B cell (primary cell): ENCODE measurements around the gene IGF1R. TPM values are rescaled to one million over a fixed set of nuclear protein-coding genes. Genes with fewer than 3 reads are reported as not detected.

Experiments
- ATAC-seq: fragments of 200-7000 bp; cut with Tn5 transposase; one replicate; pipeline ENCODE4 v1.10.0; 2021; ENCODE audit warnings: low read depth, mild to moderate bottlenecking, moderate number of reproducible peaks, moderate library complexity
- CTCF ChIA-PET: fragments of 350-600 bp; sonication (Branson Sonifier 250); formaldehyde crosslinking; loops from one replicate; lab custom pipeline; 2021; ENCODE audit warnings: antibody characterized with exemption, inconsistent platforms; lab: Charles Lee
- POLR2A ChIA-PET: fragments of 350-600 bp; sonication (Branson Sonifier 250); formaldehyde crosslinking; loops from one replicate; lab custom pipeline; 2021; ENCODE audit warnings: antibody characterized with exemption; lab: Charles Lee
- DNase-seq: peaks from one replicate; pipeline ENCODE4 v3.0.0; 2013
- H2AFZ ChIP-seq: 2 replicates; pipeline ENCODE4 v1.6.1; 2012; ENCODE audit warnings: mild to moderate bottlenecking, low read depth, low read length; ENCODE audit not compliant: insufficient read depth, poor library complexity, severe bottlenecking
- H3K27ac ChIP-seq, 2 donors: 1 replicate in 1 of 2; 2 replicates in 1 of 2; pipeline ENCODE4 v1.5.1; 2012 to 2013; ENCODE audit warnings: low read length in 2 of 2, mild to moderate bottlenecking in 2 of 2, moderate library complexity in 1 of 2
- H3K27me3 ChIP-seq, 4 experiments: fragments of 200-600 bp in 1 of 4; sonication (generic) in 1 of 4; replicated peaks in 1 of 4; 1 replicate in 2 of 4; 2 replicates in 2 of 4; pipeline versions ENCODE4 v1.6.1 to v1.7.0; 2013 to 2016; ENCODE audit warnings: low read length in 3 of 4, mild to moderate bottlenecking in 2 of 4, mixed read lengths in 1 of 4, moderate library complexity in 1 of 4; ENCODE audit not compliant: insufficient read depth in 4 of 4, control insufficient read depth in 3 of 4; ENCODE audit errors: control extremely low read depth in 1 of 4
- H3K36me3 ChIP-seq, 2 experiments: replicated peaks in 1 of 2; 1 replicate in 1 of 2; 2 replicates in 1 of 2; pipeline versions ENCODE4 v1.6.1 to v1.7.1; 2013; ENCODE audit warnings: low read length in 1 of 2; ENCODE audit not compliant: insufficient read depth in 2 of 2, control insufficient read depth in 1 of 2; ENCODE audit errors: control extremely low read depth in 1 of 2, extremely low read depth in 1 of 2
- H3K4me1 ChIP-seq, 2 donors: fragments of 200-600 bp in 1 of 2; sonication (generic) in 1 of 2; 1 replicate in 1 of 2; 2 replicates in 1 of 2; pipeline versions ENCODE4 v1.5.1 to v1.6.1; 2013 to 2017; ENCODE audit warnings: low read length in 2 of 2; ENCODE audit not compliant: control insufficient read depth in 2 of 2, insufficient read depth in 2 of 2
- H3K4me2 ChIP-seq: replicated peaks from 2 replicates; pipeline ENCODE3; 2012; ENCODE audit warnings: mild to moderate bottlenecking, low read depth, low read length; ENCODE audit not compliant: poor library complexity, severe bottlenecking
- H3K4me3 ChIP-seq, 5 experiments: fragments of 200-600 bp in 1 of 5; sonication (generic) in 1 of 5; 1 replicate in 3 of 5; 2 replicates in 2 of 5; pipeline versions ENCODE4 v1.5.1 to v1.7.0; 2011 to 2016; ENCODE audit warnings: low read length in 4 of 5, mild to moderate bottlenecking in 4 of 5, low read depth in 2 of 5, control low read depth in 1 of 5, moderate library complexity in 1 of 5; ENCODE audit not compliant: insufficient read depth in 1 of 5; ENCODE audit errors: control extremely low read depth in 1 of 5, extremely low read depth in 1 of 5
- H3K79me2 ChIP-seq: fragments of 200-600 bp; sonication (generic); one replicate; pipeline ENCODE4 v1.6.0; 2016; ENCODE audit warnings: low read length; ENCODE audit not compliant: control insufficient read depth, insufficient read depth
- H3K9ac ChIP-seq: fragments of 200-600 bp; sonication (generic); 2 replicates; pipeline ENCODE4 v1.6.1; 2017; ENCODE audit warnings: mild to moderate bottlenecking, low read length, moderate library complexity
- H3K9me3 ChIP-seq, 3 donors: one replicate each; pipeline versions ENCODE4 v1.6.1 to v1.7.1; 2013; ENCODE audit warnings: low read length in 2 of 3; ENCODE audit not compliant: control insufficient read depth in 2 of 3, insufficient read depth in 1 of 3; ENCODE audit errors: control extremely low read depth in 1 of 3
- H4K20me1 ChIP-seq: 2 replicates; pipeline ENCODE4 v1.6.0; 2012; ENCODE audit warnings: mild to moderate bottlenecking, low read length; ENCODE audit not compliant: insufficient read depth, control insufficient read depth, poor library complexity, severe bottlenecking
- H3K27ac Mint-ChIP-seq: one replicate; pipeline ENCODE4 v1.8.0; 2021; ENCODE audit warnings: mixed read lengths
- H3K27me3 Mint-ChIP-seq: one replicate; pipeline ENCODE4 v1.8.0; 2021; ENCODE audit warnings: mixed read lengths
- H3K4me1 Mint-ChIP-seq: one replicate; pipeline ENCODE4 v1.8.0; 2021; ENCODE audit warnings: mixed read lengths
- H3K4me3 Mint-ChIP-seq: one replicate; pipeline ENCODE4 v1.8.0; 2021; ENCODE audit warnings: mixed read lengths
- H3K9me3 Mint-ChIP-seq: one replicate; pipeline ENCODE4 v1.8.0; 2022; ENCODE audit warnings: mixed read lengths; ENCODE audit not compliant: insufficient read depth
- EZH2 ChIP-seq: IDR thresholded peaks from 2 replicates; pipeline ENCODE4 v1.6.1; 2012; ENCODE audit warnings: borderline replicate concordance, low read depth, mild to moderate bottlenecking, moderate library complexity, low read length; ENCODE audit not compliant: insufficient read depth, poor library complexity, severe bottlenecking
- WGBS: methylation state at CpG from one replicate; pipeline ENCODE4 v1.1.5; 2013; ENCODE audit warnings: missing lambda C conversion rate; ENCODE audit not compliant: insufficient coverage; 5-methylcytosine and 5-hydroxymethylcytosine counted together
- intact Hi-C: fragments of 100-400 bp; cut with micrococcal nuclease; formaldehyde crosslinking; loops from one replicate; pipeline ENCODE4 v1.10.0; 2022
- polyA plus RNA-seq: library from polyadenylated mRNA; depleted of rRNA; stranded (reverse); fragments of >200 nt; gene quantifications from 2 replicates; pipeline ENCODE4 v1.2.3, GENCODE V29; 2012
- total RNA-seq, 2 donors: library from RNA; stranded (reverse); fragments of 120-200 nt in 1 of 2; gene quantifications; 1 replicate in 1 of 2; 2 replicates in 1 of 2; pipeline versions ENCODE4 v1.2.3 to v1.2.4, GENCODE V29; 2013 to 2022
- TF ChIP-seq, protein P1 (sequence below): fragments of 200-600 bp; IDR thresholded peaks from one replicate; pipeline ENCODE4 v1.8.0; 2022; ENCODE audit warnings: antibody characterized with exemption, mild to moderate bottlenecking

IGF1R gene
- total and polyA plus RNA-seq, 2 donors (not counting 1 experiment from before 2014, with no cell fraction given) = 5.4 to 23.1 TPM

- no peak overlapping the region for H3K27ac Mint-ChIP-seq
- H3K79me2 ChIP-seq = no peaks in the 10 kb centered on the region
- intact Hi-C loops = loop anchor here (1.0 to 5.0 kb wide), 6 partner anchors 102 to 433 kb away; no protein-coding TSS in a partner anchor
These were observed 131.2 kb downstream of the IGF1R start for GRCh38 chr15:98779463-98780071.

DNA sequence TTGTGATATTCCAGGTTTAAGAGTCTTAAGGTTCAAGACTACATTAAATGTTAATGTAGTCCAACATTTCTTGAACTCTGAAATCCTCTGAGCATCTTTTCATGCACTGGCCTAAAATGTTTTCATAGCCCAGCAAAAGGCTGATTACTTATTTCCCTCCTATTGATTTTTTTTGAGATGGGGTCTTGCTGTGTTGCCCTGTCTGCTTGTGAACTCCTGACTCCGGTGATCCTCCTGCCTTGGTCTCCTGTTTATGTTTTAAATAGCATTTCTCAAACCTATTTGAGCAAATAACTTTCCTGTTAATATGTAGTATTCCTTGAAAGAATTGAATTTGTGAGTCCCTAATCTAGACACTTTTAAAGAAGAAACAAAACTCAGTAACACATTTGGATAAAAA lies 133.5 kb downstream of the IGF1R start:
- CTCF ChIA-PET = interaction anchor here (0.5 to 3.8 kb wide), 4 partner anchors 100 to 973 kb away, joined by 3 to 70 read pairs (median 5); no protein-coding TSS in a partner anchor
- H3K79me2 ChIP-seq = peaks cover 2% of the 10 kb centered on the region
- TF ChIP-seq, protein P1, sequence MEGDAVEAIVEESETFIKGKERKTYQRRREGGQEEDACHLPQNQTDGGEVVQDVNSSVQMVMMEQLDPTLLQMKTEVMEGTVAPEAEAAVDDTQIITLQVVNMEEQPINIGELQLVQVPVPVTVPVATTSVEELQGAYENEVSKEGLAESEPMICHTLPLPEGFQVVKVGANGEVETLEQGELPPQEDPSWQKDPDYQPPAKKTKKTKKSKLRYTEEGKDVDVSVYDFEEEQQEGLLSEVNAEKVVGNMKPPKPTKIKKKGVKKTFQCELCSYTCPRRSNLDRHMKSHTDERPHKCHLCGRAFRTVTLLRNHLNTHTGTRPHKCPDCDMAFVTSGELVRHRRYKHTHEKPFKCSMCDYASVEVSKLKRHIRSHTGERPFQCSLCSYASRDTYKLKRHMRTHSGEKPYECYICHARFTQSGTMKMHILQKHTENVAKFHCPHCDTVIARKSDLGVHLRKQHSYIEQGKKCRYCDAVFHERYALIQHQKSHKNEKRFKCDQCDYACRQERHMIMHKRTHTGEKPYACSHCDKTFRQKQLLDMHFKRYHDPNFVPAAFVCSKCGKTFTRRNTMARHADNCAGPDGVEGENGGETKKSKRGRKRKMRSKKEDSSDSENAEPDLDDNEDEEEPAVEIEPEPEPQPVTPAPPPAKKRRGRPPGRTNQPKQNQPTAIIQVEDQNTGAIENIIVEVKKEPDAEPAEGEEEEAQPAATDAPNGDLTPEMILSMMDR = no peak
- no peak for TF ChIP-seq EZH2

More at GRCh38 chr15:98779463-98780071, 131.2 kb downstream of the IGF1R start:
- Mint-ChIP-seq H3K9me3 (no peaks in the 10 kb centered on the region), H3K4me3 (peak overlapping the region; percentile 24), H3K4me1 (peaks cover 19% of the 10 kb centered on the region), H3K27me3 (peaks cover 22% of the 10 kb centered on the region)
- H4K20me1 ChIP-seq = no peaks in the 10 kb centered on the region
- H3K4me3 ChIP-seq = no peak overlapping the region
- H2AFZ ChIP-seq = peak overlapping the region; percentile 52
- no peaks in the 10 kb centered on the region for H3K36me3 ChIP-seq
- H3K27me3 ChIP-seq = no peaks in the 10 kb centered on the region
- H3K9ac ChIP-seq = no peak overlapping the region
- H3K4me1 ChIP-seq = peaks cover 15 to 30% of the 10 kb centered on the region in 2 donors
- ChIA-PET POLR2A (no interaction called here), CTCF (interaction anchor here (0.6 to 4.2 kb wide), 24 partner anchors 9 to 977 kb away, joined by 3 to 70 read pairs (median 4); no protein-coding TSS in a partner anchor)
- ATAC-seq (peak; percentile 84), DNase-seq (peak; percentile 76)
- WGBS = 30% methylated on average over 12 of the region's 16 CpGs
- no peak overlapping the region for H3K27ac ChIP-seq
- H3K4me2 ChIP-seq = peak overlapping the region; percentile 48
- TF ChIP-seq EZH2 = no peak
- TF ChIP-seq, protein P1 = peak; percentile 97
- H3K9me3 ChIP-seq = no peaks in the 10 kb centered on the region

More for the DNA sequence above, 133.5 kb downstream of the IGF1R start:
- Mint-ChIP-seq H3K27ac (no peak overlapping the region), H3K4me1 (peaks cover 12% of the 10 kb centered on the region), H3K9me3 (no peaks in the 10 kb centered on the region), H3K27me3 (peaks cover 17% of the 10 kb centered on the region), H3K4me3 (no peak overlapping the region)
- intact Hi-C loops = loop anchor here (2.0 kb wide), 1 partner anchor 431 kb away; no protein-coding TSS in a partner anchor
- H3K36me3 ChIP-seq = no peaks in the 10 kb centered on the region
- no peaks in the 10 kb centered on the region for H3K27me3 ChIP-seq
- no peak overlapping the region for H3K4me3 ChIP-seq
- H3K4me1 ChIP-seq = peaks cover 6 to 16% of the 10 kb centered on the region in 2 donors
- no peaks in the 10 kb centered on the region for H4K20me1 ChIP-seq
- no peak for ATAC-seq
- POLR2A ChIA-PET = no interaction called here
- H2AFZ ChIP-seq = no peak overlapping the region
- WGBS = no CpG with 5 or more reads among the region's 1 CpG
- DNase-seq = no peak
- no peak overlapping the region for H3K4me2 ChIP-seq
- no peak overlapping the region for H3K9ac ChIP-seq
- no peaks in the 10 kb centered on the region for H3K9me3 ChIP-seq
- no peak overlapping the region for H3K27ac ChIP-seq
